ENCODE results near the gene PPP1R10. TPM values are rescaled to one million over a fixed set of nuclear protein-coding genes. Genes with fewer than 3 reads are reported as not detected.

The PPP1R10 gene
- polyA plus RNA-seq, 3 donors from 2014 or later, result 5.5 to 30.0 (median 12.9) TPM

DNA sequence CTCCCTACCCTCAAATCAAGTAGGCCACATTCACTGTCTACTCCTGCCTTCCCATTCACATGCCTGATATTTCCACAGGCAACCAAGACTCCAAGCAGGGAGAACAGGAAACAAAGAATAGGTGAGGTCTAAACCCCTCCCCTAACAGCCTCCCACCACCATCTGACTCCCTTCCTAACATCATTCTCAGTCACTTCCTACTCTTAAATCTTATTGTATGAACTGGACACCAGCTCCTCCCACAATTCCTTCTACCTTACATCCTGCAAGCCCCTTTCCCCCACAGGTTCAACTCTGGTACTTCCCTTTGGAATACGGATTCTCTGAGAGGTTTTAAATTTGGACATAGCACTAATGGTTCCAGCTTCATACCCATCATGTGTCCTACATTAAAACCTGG lies 28.9 kb upstream of the PPP1R10 start:
- peaks cover 3 to 15% (median 4%) of the 10 kb centered on the region in 3 donors for H3K36me3 Mint-ChIP-seq
- no peak for DNase-seq
- peak overlapping the region; percentile 70 to 94 (median 88) for H3K27ac Mint-ChIP-seq
- no peaks in the 10 kb centered on the region for H3K9me3 Mint-ChIP-seq
- H3K4me3 Mint-ChIP-seq, result peak overlapping the region in 4 of 5 donors; percentile 37 to 90 (median 72)
- H3K4me1 Mint-ChIP-seq, result peaks cover 22 to 23% of the 10 kb centered on the region in 2 donors
- H3K27me3 Mint-ChIP-seq (ENCODE audit: low read depth in 3 of 3), result peaks cover 0 to 7% (median 0%) of the 10 kb centered on the region in 3 donors

GRCh38 chr6:30644769-30645168 lies 27.7 kb upstream of the PPP1R10 start:
- Mint-ChIP-seq H3K4me3 (no peak overlapping the region), H3K27me3 (ENCODE audit: low read depth in 3 of 3) (peaks cover 0 to 8% (median 0%) of the 10 kb centered on the region in 3 donors), H3K36me3 (peaks cover 0 to 15% (median 4%) of the 10 kb centered on the region in 3 donors), H3K4me1 (peaks cover 22 to 23% of the 10 kb centered on the region in 2 donors), H3K9me3 (no peaks in the 10 kb centered on the region), H3K27ac (peak overlapping the region in 2 of 6 donors; percentile 28 to 63)
- DNase-seq, result no peak

GRCh38 chr6:30643656-30644055 lies 26.6 kb upstream of the PPP1R10 start:
- peaks cover 0 to 7% (median 0%) of the 10 kb centered on the region in 3 donors for H3K27me3 Mint-ChIP-seq (ENCODE audit: low read depth in 3 of 3)
- no peak for DNase-seq
- H3K4me1 Mint-ChIP-seq, result peaks cover 22 to 23% of the 10 kb centered on the region in 2 donors
- no peak overlapping the region for H3K4me3 Mint-ChIP-seq
- H3K27ac Mint-ChIP-seq, result no peak overlapping the region
- H3K36me3 Mint-ChIP-seq, result peaks cover 0 to 15% (median 4%) of the 10 kb centered on the region in 3 donors
- H3K9me3 Mint-ChIP-seq, result no peaks in the 10 kb centered on the region

GRCh38 chr6:30641048-30641447 lies 24.0 kb upstream of the PPP1R10 start:
- DNase-seq, result no peak
- H3K27me3 Mint-ChIP-seq (ENCODE audit: low read depth in 3 of 3), result peaks cover 0 to 2% (median 0%) of the 10 kb centered on the region in 3 donors
- H3K27ac Mint-ChIP-seq, result peak overlapping the region in 3 of 6 donors; percentile 2 to 87 (median 76)
- H3K4me1 Mint-ChIP-seq, result peaks cover 5 to 8% of the 10 kb centered on the region in 2 donors
- no peak overlapping the region for H3K4me3 Mint-ChIP-seq
- H3K9me3 Mint-ChIP-seq, result no peaks in the 10 kb centered on the region
- H3K36me3 Mint-ChIP-seq, result peaks cover 4 to 15% (median 4%) of the 10 kb centered on the region in 3 donors

GRCh38 chr6:30640481-30640880 lies 23.4 kb upstream of the PPP1R10 start:
- no peaks in the 10 kb centered on the region for H3K9me3 Mint-ChIP-seq
- H3K4me1 Mint-ChIP-seq, result peaks cover 0 to 2% of the 10 kb centered on the region in 2 donors
- H3K4me3 Mint-ChIP-seq, result no peak overlapping the region
- peaks cover 4 to 15% (median 9%) of the 10 kb centered on the region in 3 donors for H3K36me3 Mint-ChIP-seq
- H3K27ac Mint-ChIP-seq, result no peak overlapping the region
- DNase-seq, result no peak
- peaks cover 0 to 2% (median 0%) of the 10 kb centered on the region in 3 donors for H3K27me3 Mint-ChIP-seq (ENCODE audit: low read depth in 3 of 3)

GRCh38 chr6:30635834-30636233 lies 18.8 kb upstream of the PPP1R10 start:
- peak overlapping the region in 1 of 6 donors; percentile 13 for H3K27ac Mint-ChIP-seq
- no peak overlapping the region for H3K4me3 Mint-ChIP-seq
- H3K27me3 Mint-ChIP-seq (ENCODE audit: low read depth in 3 of 3), result peaks cover 0 to 1% (median 0%) of the 10 kb centered on the region in 3 donors
- DNase-seq, result no peak
- H3K36me3 Mint-ChIP-seq, result peaks cover 15 to 24% (median 16%) of the 10 kb centered on the region in 3 donors
- H3K4me1 Mint-ChIP-seq, result no peaks in the 10 kb centered on the region
- H3K9me3 Mint-ChIP-seq, result no peaks in the 10 kb centered on the region

DNA sequence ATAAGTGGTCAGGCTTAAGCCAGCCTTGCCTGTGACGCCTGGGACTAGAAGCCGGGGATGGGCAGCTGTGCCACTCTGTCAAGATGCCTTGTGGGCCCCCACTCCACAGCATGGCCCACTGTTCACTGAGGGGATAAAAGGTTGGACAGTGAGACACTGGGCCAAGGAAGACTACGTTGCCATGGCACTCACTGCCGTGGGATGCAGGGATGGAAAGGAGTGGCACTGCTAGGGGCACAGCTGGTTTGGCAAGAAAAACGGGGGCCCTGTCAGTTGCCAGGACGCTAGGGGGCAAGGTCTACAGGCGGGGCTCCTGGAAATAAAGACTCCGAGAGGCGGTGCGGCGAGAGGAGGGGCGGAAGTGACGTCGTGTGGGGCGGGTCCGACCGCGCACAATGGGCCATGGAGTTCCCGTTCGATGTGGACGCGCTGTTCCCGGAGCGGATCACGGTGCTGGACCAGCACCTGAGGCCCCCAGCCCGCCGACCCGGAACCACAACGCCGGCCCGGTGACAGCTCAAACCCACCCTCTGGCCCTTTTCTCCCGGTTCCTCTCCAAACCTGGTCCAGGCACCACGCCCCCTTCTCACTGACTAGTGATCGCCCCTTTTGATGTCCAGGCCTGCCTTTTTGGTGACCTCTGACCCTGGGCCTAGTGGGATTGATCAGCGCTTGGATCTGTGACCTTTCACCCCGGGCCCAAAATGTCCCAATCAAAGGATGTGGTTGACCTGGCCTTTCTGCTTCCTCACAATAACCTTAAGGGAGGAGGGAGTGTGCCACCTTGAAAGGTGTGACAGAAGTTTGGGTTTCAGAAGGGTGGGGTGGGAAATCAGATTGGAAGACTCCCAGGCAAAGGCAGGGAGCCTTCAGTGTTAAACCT lies 9.7 kb upstream of the PPP1R10 start, which contains the start of gene ATAT1:
TSS of gene ATAT1 (plus strand) at position 391 of the 883 bp plus-strand sequence.
- peaks cover 0 to 6% (median 3%) of the 10 kb centered on the region in 3 donors for H3K27me3 Mint-ChIP-seq (ENCODE audit: low read depth in 3 of 3)
- peaks cover 21 to 23% of the 10 kb centered on the region in 2 donors for H3K4me1 Mint-ChIP-seq
- DNase-seq, result peak; percentile 87 to 89 (median 88)
- peak within 1 kb of the TSS; percentile 89 to 92 (median 91) for H3K4me3 Mint-ChIP-seq
- H3K36me3 Mint-ChIP-seq, result peaks cover 5 to 30% (median 9%) of the 10 kb centered on the region in 3 donors
- H3K27ac Mint-ChIP-seq, result peak within 1 kb of the TSS; percentile 95 to 98 (median 98)
- no peaks in the 10 kb centered on the region for H3K9me3 Mint-ChIP-seq

GRCh38 chr6:30625511-30625910 lies 8.5 kb upstream of the PPP1R10 start:
- Mint-ChIP-seq H3K9me3 (no peaks in the 10 kb centered on the region), H3K27me3 (ENCODE audit: low read depth in 3 of 3) (peaks cover 0 to 6% (median 1%) of the 10 kb centered on the region in 3 donors), H3K4me1 (peaks cover 21 to 24% of the 10 kb centered on the region in 2 donors), H3K4me3 (peak overlapping the region in 1 of 5 donors; percentile 91), H3K36me3 (peaks cover 0 to 26% (median 9%) of the 10 kb centered on the region in 3 donors), H3K27ac (peak overlapping the region; percentile 51 to 98 (median 96))
- DNase-seq, result no peak

DNA sequence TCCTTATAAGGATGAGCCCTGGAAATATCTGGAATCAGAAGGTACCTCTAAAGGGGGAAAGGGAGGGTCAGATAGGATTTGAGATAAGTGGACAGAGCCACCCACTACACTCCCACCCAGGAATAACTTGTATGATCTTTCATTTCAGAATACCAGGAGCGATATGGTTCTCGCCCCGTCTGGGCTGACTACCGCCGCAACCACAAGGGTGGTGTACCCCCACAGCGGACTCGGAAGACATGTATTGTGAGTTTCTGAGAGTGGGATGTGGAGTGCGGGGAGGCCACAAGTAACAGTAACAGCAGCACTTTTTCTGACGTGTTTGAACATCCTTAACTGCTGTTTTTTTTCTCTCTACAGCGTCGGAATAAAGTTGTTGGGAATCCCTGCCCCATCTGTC lies 2.5 kb upstream of the PPP1R10 start:
- peaks cover 29 to 31% (median 31%) of the 10 kb centered on the region in 3 donors for H3K27me3 Mint-ChIP-seq (ENCODE audit: low read depth in 3 of 3)
- H3K4me3 Mint-ChIP-seq, result peak overlapping the region in 3 of 5 donors; percentile 99 to 100 (median 99)
- H3K27ac Mint-ChIP-seq, result peak overlapping the region in 4 of 6 donors; percentile 100
- H3K36me3 Mint-ChIP-seq, result peaks cover 24 to 31% (median 29%) of the 10 kb centered on the region in 3 donors
- peaks cover 22 to 23% of the 10 kb centered on the region in 2 donors for H3K4me1 Mint-ChIP-seq
- no peak for DNase-seq
- peaks cover 0 to 9% (median 2%) of the 10 kb centered on the region in 6 donors for H3K9me3 Mint-ChIP-seq

DNA sequence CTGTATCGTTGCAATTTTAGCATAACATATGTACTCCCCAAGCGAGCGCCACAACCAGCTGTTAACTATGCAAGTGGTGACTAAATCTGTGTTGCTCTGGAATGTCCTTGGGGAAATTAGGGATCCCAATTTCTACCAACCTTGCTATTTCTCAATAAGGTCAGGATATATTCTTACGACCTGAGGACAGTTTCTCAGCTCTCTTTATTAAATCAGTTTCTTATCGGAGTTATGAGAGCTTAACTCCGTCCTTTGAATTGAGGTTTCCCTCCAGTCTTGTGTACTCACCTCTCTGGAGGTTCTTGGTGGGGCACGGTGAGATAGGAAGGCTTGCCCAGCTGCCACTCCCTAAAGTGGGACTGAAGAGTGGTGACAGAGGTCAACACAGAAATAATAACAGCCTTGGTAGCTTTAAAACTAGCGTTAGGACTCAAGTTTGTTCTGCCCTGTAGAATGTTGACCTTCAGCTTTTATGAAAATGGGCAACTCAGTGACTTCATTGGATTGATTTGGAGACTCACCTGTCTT lies 1.3 kb upstream of the PPP1R10 start:
- Mint-ChIP-seq H3K27me3 (ENCODE audit: low read depth in 3 of 3) (peaks cover 29 to 35% (median 35%) of the 10 kb centered on the region in 3 donors), H3K4me3 (peak overlapping the region; percentile 99 to 100 (median 99)), H3K4me1 (peaks cover 35 to 36% of the 10 kb centered on the region in 2 donors), H3K36me3 (peaks cover 24 to 34% (median 27%) of the 10 kb centered on the region in 3 donors), H3K27ac (peak overlapping the region; percentile 99 to 100 (median 100)), H3K9me3 (peaks cover 0 to 9% (median 2%) of the 10 kb centered on the region in 6 donors)
- no peak for DNase-seq

DNA sequence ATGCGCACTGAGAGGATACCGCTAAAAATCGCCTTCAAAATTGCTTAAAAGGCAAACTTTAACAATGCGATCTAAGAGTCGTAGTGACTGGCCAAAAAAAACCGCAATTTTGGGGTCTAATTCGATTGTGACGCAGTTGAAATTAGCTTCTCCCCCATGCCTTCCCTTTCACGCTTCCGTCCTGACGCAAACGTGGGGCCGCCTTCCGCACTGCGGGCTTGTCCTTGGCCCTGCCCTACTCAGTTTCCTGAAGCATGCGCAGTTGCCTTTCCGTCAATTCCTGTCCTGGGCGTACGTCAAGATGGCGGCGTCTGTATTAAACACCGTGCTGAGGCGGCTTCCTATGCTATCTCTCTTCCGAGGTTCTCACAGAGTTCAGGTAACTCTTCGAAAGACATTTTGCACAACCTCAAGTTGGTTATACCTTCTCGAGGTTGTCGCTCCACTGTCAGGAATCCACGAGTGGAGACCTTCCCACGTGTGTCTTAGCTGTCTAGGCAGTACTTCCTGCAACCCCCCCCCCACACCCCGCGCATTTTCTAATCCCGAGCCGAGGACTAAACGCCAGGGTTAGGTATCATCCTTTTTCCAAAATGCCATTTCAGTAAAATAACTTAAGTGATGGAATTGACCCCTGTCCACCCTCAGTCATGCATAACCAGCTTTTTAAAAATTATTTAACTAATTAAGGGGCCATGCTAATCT lies 674 bp upstream of the PPP1R10 start, which contains the start of gene MRPS18B:
TSS of gene MRPS18B (plus strand) at position 276 of the 705 bp plus-strand sequence. CDS start at position 302, 26 bp downstream.
- Mint-ChIP-seq H3K9me3 (peaks cover 0 to 9% (median 2%) of the 10 kb centered on the region in 6 donors), H3K4me1 (peaks cover 39 to 42% of the 10 kb centered on the region in 2 donors), H3K27ac (peak within 1 kb of the TSS; percentile 99 to 100 (median 100)), H3K4me3 (peak within 1 kb of the TSS; percentile 99 to 100 (median 99)), H3K27me3 (ENCODE audit: low read depth in 3 of 3) (peaks cover 29 to 35% (median 35%) of the 10 kb centered on the region in 3 donors), H3K36me3 (peaks cover 24 to 34% (median 25%) of the 10 kb centered on the region in 3 donors)
- peak; percentile 98 to 99 (median 99) for DNase-seq

- Mint-ChIP-seq H3K27me3 (ENCODE audit: low read depth in 3 of 3) (peaks cover 29 to 36% (median 35%) of the 10 kb centered on the region in 3 donors), H3K4me3 (peak overlapping the region; percentile 99 to 100 (median 99)), H3K9me3 (peaks cover 0 to 9% (median 2%) of the 10 kb centered on the region in 6 donors), H3K4me1 (peaks cover 48 to 57% of the 10 kb centered on the region in 2 donors), H3K27ac (peak overlapping the region; percentile 99 to 100 (median 100)), H3K36me3 (peaks cover 22 to 31% (median 24%) of the 10 kb centered on the region in 3 donors)
- peak; percentile 61 to 63 (median 63) for DNase-seq
Measured at GRCh38 chr6:30615958-30616810, 859 bp downstream of the PPP1R10 start.

Measured in immature natural killer cell (primary cell).